D721Med (cell line): ENCODE results near the gene ADGRL2.

Experiments used
- DNase-seq: peaks from one replicate; pipeline ENCODE4 v3.0.0; 2011; ENCODE audit warnings: low spot score; ENCODE audit not compliant: insufficient read length
- FAIRE-seq: peaks from 2 replicates; lab custom pipeline; 2011; peaks lifted over from hg19 to GRCh38; lab: Jason Lieb, UNC
- CTCF ChIP-seq: IDR thresholded peaks from 2 replicates; pipeline ENCODE4 v1.5.1; 2012; ENCODE audit warnings: mild to moderate bottlenecking, control low read depth; ENCODE audit not compliant: insufficient read depth; ENCODE audit errors: missing control alignments

The ADGRL2 gene

GRCh38 chr1:81834921-81835698 lies 34.4 kb downstream of the ADGRL2 start:
- no peak for DNase-seq
- TF ChIP-seq CTCF, result no peak
- no peak for FAIRE-seq

GRCh38 chr1:81836007-81836626 lies 35.4 kb downstream of the ADGRL2 start:
- no peak for FAIRE-seq
- no peak for TF ChIP-seq CTCF
- DNase-seq, result no peak

GRCh38 chr1:81838600-81839218 lies 38.0 kb downstream of the ADGRL2 start:
- FAIRE-seq (no peak), DNase-seq (no peak)
- no peak for TF ChIP-seq CTCF

- no peak for TF ChIP-seq CTCF
Measured at GRCh38 chr1:81840805-81841204, 40.1 kb downstream of the ADGRL2 start.

GRCh38 chr1:81841795-81842194 lies 41.1 kb downstream of the ADGRL2 start:
- DNase-seq (no peak), FAIRE-seq (no peak)
- TF ChIP-seq CTCF, result no peak

More at GRCh38 chr1:81840805-81841204, 40.1 kb downstream of the ADGRL2 start:
- DNase-seq, result no peak
- FAIRE-seq, result no peak

- TF ChIP-seq CTCF, result no peak
- FAIRE-seq, result no peak
- no peak for DNase-seq
Measured at GRCh38 chr1:81844477-81844876, 43.7 kb downstream of the ADGRL2 start.
